HEK293T (cell line): Measurements from ENCODE around the gene C2orf76.

ENCODE experiments used
- BHLHE40 ChIP-seq: fragments of 450-650 bp; IDR thresholded peaks from 2 replicates; pipeline ENCODE4 v1.6.1; 2016; ENCODE audit warnings: mild to moderate bottlenecking, moderate library complexity, borderline replicate concordance
- ELF4 ChIP-seq: fragments of 450-650 bp; IDR thresholded peaks from 2 replicates; pipeline ENCODE4 v1.6.1; 2017; ENCODE audit warnings: antibody characterized with exemption
- FOXA1 ChIP-seq: fragments of 450-650 bp; IDR thresholded peaks from 2 replicates; pipeline ENCODE4 v1.6.1; 2016; ENCODE audit warnings: mild to moderate bottlenecking
- FOXK2 ChIP-seq: fragments of 450-650 bp; IDR thresholded peaks from 2 replicates; pipeline ENCODE4 v1.6.1; 2016; ENCODE audit warnings: mild to moderate bottlenecking
- FOXM1 ChIP-seq: fragments of 450-650 bp; IDR thresholded peaks from 2 replicates; pipeline ENCODE4 v1.6.1; 2017; ENCODE audit warnings: mild to moderate bottlenecking, borderline replicate concordance
- LEF1 ChIP-seq: fragments of 450-650 bp; IDR thresholded peaks from 2 replicates; pipeline ENCODE4 v1.6.1; 2017; ENCODE audit warnings: mild to moderate bottlenecking, borderline replicate concordance
- NFRKB ChIP-seq: fragments of 450-650 bp; IDR thresholded peaks from 2 replicates; pipeline ENCODE4 v1.6.1; 2016; ENCODE audit warnings: mild to moderate bottlenecking, moderate library complexity
- PKNOX1 ChIP-seq: fragments of 450-650 bp; IDR thresholded peaks from 2 replicates; pipeline ENCODE4 v1.6.1; 2016
- SP1 ChIP-seq: fragments of 450-650 bp; IDR thresholded peaks from 2 replicates; pipeline ENCODE4 v1.6.1; 2017
- SUZ12 ChIP-seq: fragments of 450-650 bp; IDR thresholded peaks from 2 replicates; pipeline ENCODE4 v1.6.1; 2016; ENCODE audit warnings: mild to moderate bottlenecking
- TARDBP ChIP-seq: fragments of 450-650 bp; IDR thresholded peaks from 2 replicates; pipeline ENCODE4 v1.6.1; 2016

- no peak for TF ChIP-seq FOXK2
- no peak for TF ChIP-seq LEF1
- TF ChIP-seq FOXM1, result no peak
- no peak for TF ChIP-seq SUZ12
- no peak for TF ChIP-seq SP1
- TF ChIP-seq ELF4, result no peak
- TF ChIP-seq FOXA1, result no peak
- no peak for TF ChIP-seq TARDBP
- TF ChIP-seq NFRKB, result no peak
- TF ChIP-seq PKNOX1, result no peak
- TF ChIP-seq BHLHE40, result no peak
These were observed 6.1 kb downstream of the C2orf76 start for GRCh38 chr2:119360423-119360966.
